Measurements from ENCODE around the gene KMT5B.

KMT5B gene

GRCh38 chr11:68135161-68135560 is 77.9 kb downstream of the KMT5B start:
- Histone ChIP-seq H2AFZ (ENCODE audit: low read length, unreplicated experiment) (no peak overlapping the region), H3K4me1 (ENCODE audit: control insufficient read depth, insufficient read depth, low read length, unreplicated experiment) (no peaks in the 10 kb centered on the region), H3K79me2 (ENCODE audit: control insufficient read depth, insufficient read depth, low read length, unreplicated experiment) (no peaks in the 10 kb centered on the region), H3K36me3 (ENCODE audit: insufficient read depth, low read length) (no peaks in the 10 kb centered on the region), H3K27ac (ENCODE audit: low read depth, low read length) (no peak overlapping the region), H3K4me3 (ENCODE audit: low read depth, low read length) (no peak overlapping the region), H3K27me3 (ENCODE audit: insufficient read depth, low read length) (no peaks in the 10 kb centered on the region)

GRCh38 chr11:68133761-68134160 is 79.3 kb downstream of the KMT5B start:
- H3K4me1 ChIP-seq (ENCODE audit: control insufficient read depth, insufficient read depth, low read length, unreplicated experiment): no peaks in the 10 kb centered on the region
- no peak overlapping the region for H3K4me3 ChIP-seq (ENCODE audit: low read depth, low read length)
- no peaks in the 10 kb centered on the region for H3K79me2 ChIP-seq (ENCODE audit: control insufficient read depth, insufficient read depth, low read length, unreplicated experiment)
- H3K27me3 ChIP-seq (ENCODE audit: insufficient read depth, low read length): no peaks in the 10 kb centered on the region
- H3K36me3 ChIP-seq (ENCODE audit: insufficient read depth, low read length): no peaks in the 10 kb centered on the region
- H2AFZ ChIP-seq (ENCODE audit: low read length, unreplicated experiment): no peak overlapping the region
- no peak overlapping the region for H3K27ac ChIP-seq (ENCODE audit: low read depth, low read length)

GRCh38 chr11:68130121-68130520 is 83.0 kb downstream of the KMT5B start:
- no peak overlapping the region for H3K4me3 ChIP-seq (ENCODE audit: low read depth, low read length)
- H3K36me3 ChIP-seq (ENCODE audit: insufficient read depth, low read length): no peaks in the 10 kb centered on the region
- H3K79me2 ChIP-seq (ENCODE audit: control insufficient read depth, insufficient read depth, low read length, unreplicated experiment): no peaks in the 10 kb centered on the region
- no peak overlapping the region for H2AFZ ChIP-seq (ENCODE audit: low read length, unreplicated experiment)
- H3K4me1 ChIP-seq (ENCODE audit: control insufficient read depth, insufficient read depth, low read length, unreplicated experiment): no peaks in the 10 kb centered on the region
- H3K27ac ChIP-seq (ENCODE audit: low read depth, low read length): no peak overlapping the region
- H3K27me3 ChIP-seq (ENCODE audit: insufficient read depth, low read length): no peaks in the 10 kb centered on the region

- H3K4me1 ChIP-seq (ENCODE audit: control insufficient read depth, insufficient read depth, low read length, unreplicated experiment): no peaks in the 10 kb centered on the region
- H3K36me3 ChIP-seq (ENCODE audit: insufficient read depth, low read length): no peaks in the 10 kb centered on the region
- H3K79me2 ChIP-seq (ENCODE audit: control insufficient read depth, insufficient read depth, low read length, unreplicated experiment): no peaks in the 10 kb centered on the region
- peak overlapping the region; percentile 69 for H3K4me3 ChIP-seq (ENCODE audit: low read depth, low read length)
- no peak overlapping the region for H3K27ac ChIP-seq (ENCODE audit: low read depth, low read length)
- H3K27me3 ChIP-seq (ENCODE audit: insufficient read depth, low read length): no peaks in the 10 kb centered on the region
- no peak overlapping the region for H2AFZ ChIP-seq (ENCODE audit: low read length, unreplicated experiment)
Measured at GRCh38 chr11:68128682-68129327, 84.3 kb downstream of the KMT5B start.

- Histone ChIP-seq H3K27ac (ENCODE audit: low read depth, low read length) (no peak overlapping the region), H3K4me3 (ENCODE audit: low read depth, low read length) (peak overlapping the region; percentile 69), H3K36me3 (ENCODE audit: insufficient read depth, low read length) (no peaks in the 10 kb centered on the region), H3K27me3 (ENCODE audit: insufficient read depth, low read length) (no peaks in the 10 kb centered on the region), H3K4me1 (ENCODE audit: control insufficient read depth, insufficient read depth, low read length, unreplicated experiment) (peaks cover 1% of the 10 kb centered on the region), H2AFZ (ENCODE audit: low read length, unreplicated experiment) (peak overlapping the region; percentile 14), H3K79me2 (ENCODE audit: control insufficient read depth, insufficient read depth, low read length, unreplicated experiment) (no peaks in the 10 kb centered on the region)
Measured at GRCh38 chr11:68127714-68128681, 85.1 kb downstream of the KMT5B start.

- Histone ChIP-seq H3K36me3 (ENCODE audit: insufficient read depth, low read length) (no peaks in the 10 kb centered on the region), H3K4me1 (ENCODE audit: control insufficient read depth, insufficient read depth, low read length, unreplicated experiment) (peaks cover 9% of the 10 kb centered on the region), H2AFZ (ENCODE audit: low read length, unreplicated experiment) (no peak overlapping the region), H3K4me3 (ENCODE audit: low read depth, low read length) (no peak overlapping the region), H3K27ac (ENCODE audit: low read depth, low read length) (no peak overlapping the region), H3K27me3 (ENCODE audit: insufficient read depth, low read length) (no peaks in the 10 kb centered on the region), H3K79me2 (ENCODE audit: control insufficient read depth, insufficient read depth, low read length, unreplicated experiment) (peaks cover 3% of the 10 kb centered on the region)
Measured at GRCh38 chr11:68125164-68125563, 87.9 kb downstream of the KMT5B start.

GRCh38 chr11:68122936-68123539 is 90.1 kb downstream of the KMT5B start:
- Histone ChIP-seq H3K79me2 (ENCODE audit: control insufficient read depth, insufficient read depth, low read length, unreplicated experiment) (peaks cover 16% of the 10 kb centered on the region), H3K27ac (ENCODE audit: low read depth, low read length) (no peak overlapping the region), H3K4me1 (ENCODE audit: control insufficient read depth, insufficient read depth, low read length, unreplicated experiment) (peaks cover 14% of the 10 kb centered on the region), H2AFZ (ENCODE audit: low read length, unreplicated experiment) (no peak overlapping the region), H3K36me3 (ENCODE audit: insufficient read depth, low read length) (no peaks in the 10 kb centered on the region), H3K27me3 (ENCODE audit: insufficient read depth, low read length) (no peaks in the 10 kb centered on the region), H3K4me3 (ENCODE audit: low read depth, low read length) (no peak overlapping the region)

GRCh38 chr11:68121067-68121899 is 91.8 kb downstream of the KMT5B start, which contains the start of gene CHKA:
Gene CHKA, minus strand, starts transcription at chr11:68121388. Its CDS starts 211 bp downstream, at chr11:68121177.
- Histone ChIP-seq H3K27me3 (ENCODE audit: insufficient read depth, low read length) (no peaks in the 10 kb centered on the region), H2AFZ (ENCODE audit: low read length, unreplicated experiment) (peak within 1 kb of the TSS; percentile 60), H3K79me2 (ENCODE audit: control insufficient read depth, insufficient read depth, low read length, unreplicated experiment) (peaks cover 26% of the 10 kb centered on the region), H3K36me3 (ENCODE audit: insufficient read depth, low read length) (no peaks in the 10 kb centered on the region), H3K4me3 (ENCODE audit: low read depth, low read length) (peak within 1 kb of the TSS; percentile 92), H3K4me1 (ENCODE audit: control insufficient read depth, insufficient read depth, low read length, unreplicated experiment) (peaks cover 14% of the 10 kb centered on the region), H3K27ac (ENCODE audit: low read depth, low read length) (peak within 1 kb of the TSS; percentile 81)

GRCh38 chr11:68120273-68121066 is 92.6 kb downstream of the KMT5B start:
- peak overlapping the region; percentile 37; the same call in 1 of the 2 replicates for H3K27ac ChIP-seq (ENCODE audit: low read depth, low read length)
- no peaks in the 10 kb centered on the region for H3K27me3 ChIP-seq (ENCODE audit: insufficient read depth, low read length)
- H3K4me3 ChIP-seq (ENCODE audit: low read depth, low read length): peak overlapping the region; percentile 92
- no peaks in the 10 kb centered on the region for H3K36me3 ChIP-seq (ENCODE audit: insufficient read depth, low read length)
- H3K4me1 ChIP-seq (ENCODE audit: control insufficient read depth, insufficient read depth, low read length, unreplicated experiment): peaks cover 14% of the 10 kb centered on the region
- peak overlapping the region; percentile 57 for H2AFZ ChIP-seq (ENCODE audit: low read length, unreplicated experiment)
- H3K79me2 ChIP-seq (ENCODE audit: control insufficient read depth, insufficient read depth, low read length, unreplicated experiment): peaks cover 26% of the 10 kb centered on the region
